Epithelial cell of esophagus (primary cell): ENCODE measurements around the gene KRT3.

Experiments
- DNase-seq: peaks from one replicate; pipeline ENCODE4 v3.0.0; 2010; ENCODE audit warnings: low read depth
- H3K4me3 ChIP-seq: 2 replicates; pipeline ENCODE4 v1.5.1; 2011; ENCODE audit warnings: mild to moderate bottlenecking, low read length, control low read depth
- CTCF ChIP-seq: IDR thresholded peaks from 2 replicates; pipeline ENCODE4 v1.5.1; 2011; ENCODE audit warnings: low read depth, mild to moderate bottlenecking, low read length, control low read depth, inconsistent platforms; ENCODE audit not compliant: insufficient read depth; ENCODE audit errors: missing control alignments

KRT3 gene

DNA sequence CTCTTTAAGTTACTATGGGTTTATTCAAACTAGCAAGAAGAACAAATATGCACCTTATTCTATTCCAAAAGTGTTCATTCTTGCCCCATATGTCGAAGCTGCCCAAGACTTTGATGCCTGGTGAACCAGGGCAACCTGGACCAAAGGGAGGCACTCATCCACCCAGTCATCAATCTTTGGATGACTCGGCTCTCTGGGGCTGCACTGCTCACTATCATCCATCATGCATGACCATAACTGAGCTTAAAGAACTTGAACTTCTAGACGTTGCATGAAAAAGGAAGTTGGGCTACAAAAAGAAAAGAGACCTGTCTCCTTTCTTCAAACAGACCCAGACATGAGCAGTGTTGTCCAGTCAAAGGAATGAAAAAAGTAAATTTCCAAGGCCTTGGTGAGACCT, 16.8 kb upstream of the KRT3 start:
- no peak for TF ChIP-seq CTCF
- no peak overlapping the region for H3K4me3 ChIP-seq
- no peak for DNase-seq

DNA sequence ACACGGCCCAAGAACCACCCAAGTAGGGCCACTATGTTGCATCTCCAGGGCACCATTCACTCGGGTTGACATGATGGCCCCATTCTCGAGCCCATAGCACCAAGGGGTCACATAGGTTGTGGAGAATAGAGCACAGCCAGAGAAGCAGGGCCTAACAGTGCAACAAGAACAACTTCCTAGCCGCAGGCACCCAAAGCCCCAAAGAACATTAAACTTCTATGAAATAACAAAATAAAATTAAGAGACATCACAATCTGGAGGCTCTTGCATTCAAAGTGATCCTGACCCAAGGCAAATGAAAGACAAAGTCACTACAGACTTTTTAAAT, 16.1 kb upstream of the KRT3 start:
- H3K4me3 ChIP-seq: no peak overlapping the region
- no peak for TF ChIP-seq CTCF

GRCh38 chr12:52811191-52812072, 15.5 kb upstream of the KRT3 start:
- no peak for TF ChIP-seq CTCF
- no peak overlapping the region for H3K4me3 ChIP-seq
- no peak for DNase-seq

More for the DNA sequence above, 16.1 kb upstream of the KRT3 start:
- no peak for DNase-seq

DNA sequence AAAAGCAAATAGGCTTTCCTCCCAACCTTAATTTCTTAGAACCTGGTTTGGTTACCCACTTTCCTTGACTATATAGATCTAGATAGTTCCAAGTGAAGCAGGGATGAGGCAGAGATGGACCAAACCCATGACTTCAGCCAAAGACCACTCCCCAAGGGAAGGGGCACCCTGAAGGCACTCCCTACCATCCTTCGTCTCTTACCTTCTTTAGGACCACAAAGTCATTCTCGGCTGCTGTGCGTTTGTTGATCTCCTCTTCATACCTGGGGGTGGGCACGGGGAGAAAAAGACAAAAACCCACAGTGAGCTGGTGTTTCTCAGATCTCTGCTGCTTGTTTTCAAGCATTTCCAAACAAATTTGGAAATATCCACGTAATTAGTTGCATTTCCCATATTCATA, 14.6 kb upstream of the KRT3 start:
- no peak for DNase-seq
- no peak overlapping the region for H3K4me3 ChIP-seq
- no peak for TF ChIP-seq CTCF

GRCh38 chr12:52809166-52809565, 13.2 kb upstream of the KRT3 start:
- DNase-seq: no peak
- H3K4me3 ChIP-seq: no peak overlapping the region
- TF ChIP-seq CTCF: no peak

DNA sequence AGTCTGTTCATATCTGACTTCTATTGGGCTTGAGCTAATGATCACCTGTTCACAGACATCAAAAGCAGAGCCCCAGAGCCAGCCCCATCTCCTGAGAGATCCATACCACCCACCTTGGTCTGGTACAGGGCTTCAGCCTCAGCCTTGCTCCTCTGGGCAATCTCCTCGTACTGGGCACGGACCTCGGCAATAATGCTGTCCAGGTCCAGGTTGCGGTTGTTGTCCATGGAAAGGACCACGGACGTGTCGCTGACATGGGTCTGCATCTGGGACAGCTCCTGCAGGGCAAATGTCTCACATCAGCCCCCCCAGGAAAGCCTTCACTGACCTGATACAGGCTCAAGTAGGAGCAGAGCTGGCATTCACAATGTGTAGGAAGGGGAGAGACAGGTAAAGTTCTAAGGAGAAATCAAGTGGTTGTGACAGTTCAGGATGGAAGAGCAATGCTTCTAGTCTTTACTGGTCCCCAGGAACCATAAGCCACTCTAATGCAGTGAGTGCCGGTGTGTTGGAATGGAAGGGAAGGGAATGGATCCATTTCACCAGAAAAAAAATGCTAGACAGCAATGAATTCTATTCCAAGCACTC, 12.8 kb upstream of the KRT3 start:
- no peak for TF ChIP-seq CTCF
- no peak overlapping the region for H3K4me3 ChIP-seq
- no peak for DNase-seq
